Muscle layer of duodenum (tissue), 2 donors: ENCODE measurements around the gene AFF3.

ENCODE experiments used
- H3K27ac ChIP-seq: one replicate; pipeline ENCODE4 v1.7.0; 2013; ENCODE audit warnings: mild to moderate bottlenecking, low read length
- H3K27me3 ChIP-seq: one replicate; pipeline ENCODE4 v1.7.0; 2013; ENCODE audit warnings: low read depth, mild to moderate bottlenecking, control low read depth, low read length
- H3K36me3 ChIP-seq, 2 donors: one replicate each; pipeline ENCODE4 v1.7.0; 2013; ENCODE audit warnings: low read length in 2 of 2, control low read depth in 1 of 2, mild to moderate bottlenecking in 1 of 2; ENCODE audit not compliant: insufficient read depth in 2 of 2, control insufficient read depth in 1 of 2
- H3K4me1 ChIP-seq, 2 donors: one replicate each; pipeline ENCODE4 v1.7.0; 2013; ENCODE audit warnings: low read length in 2 of 2, mild to moderate bottlenecking in 2 of 2, control low read depth in 1 of 2, moderate library complexity in 1 of 2; ENCODE audit not compliant: insufficient read depth in 2 of 2, control insufficient read depth in 1 of 2
- H3K4me3 ChIP-seq, 2 donors: one replicate each; pipeline ENCODE4 v1.7.0; 2013; ENCODE audit warnings: low read length in 2 of 2, low read depth in 1 of 2, mild to moderate bottlenecking in 1 of 2
- H3K9me3 ChIP-seq, 2 donors: one replicate each; pipeline ENCODE4 v1.7.0; 2013; ENCODE audit warnings: low read length in 2 of 2, control low read depth in 1 of 2, mild to moderate bottlenecking in 1 of 2; ENCODE audit not compliant: control insufficient read depth in 1 of 2
- donor health status: healthy.

AFF3 gene

DNA sequence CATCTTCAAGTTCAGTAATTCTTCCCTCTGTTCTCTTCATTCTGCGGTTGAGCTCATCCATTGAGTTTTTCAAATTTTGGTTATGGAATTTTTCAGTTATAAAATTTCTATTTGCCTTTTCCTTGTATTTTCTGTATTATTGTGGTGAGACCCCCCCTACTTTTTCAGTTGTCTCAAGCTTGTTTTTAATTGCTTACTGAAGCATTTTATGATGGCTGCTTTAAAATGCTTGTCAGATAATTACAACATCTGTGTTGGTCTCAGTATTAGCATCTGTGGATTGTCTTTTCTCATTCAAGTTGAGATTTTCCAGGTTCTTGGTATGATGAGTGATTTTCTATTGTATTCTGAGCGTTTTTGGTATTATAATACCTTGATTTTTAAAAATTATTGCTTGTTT lies 531.4 kb downstream of the AFF3 start:
- Histone ChIP-seq H3K4me3 (no peak overlapping the region), H3K27ac (no peak overlapping the region), H3K4me1 (peaks cover 0 to 6% of the 10 kb centered on the region in 2 donors), H3K9me3 (no peaks in the 10 kb centered on the region), H3K27me3 (no peaks in the 10 kb centered on the region), H3K36me3 (no peaks in the 10 kb centered on the region)

GRCh38 chr2:99609851-99610381 lies 532.5 kb downstream of the AFF3 start:
- Histone ChIP-seq H3K36me3 (no peaks in the 10 kb centered on the region), H3K4me3 (no peak overlapping the region), H3K27ac (no peak overlapping the region), H3K27me3 (no peaks in the 10 kb centered on the region), H3K4me1 (peaks cover 0 to 6% of the 10 kb centered on the region in 2 donors), H3K9me3 (no peaks in the 10 kb centered on the region)

DNA sequence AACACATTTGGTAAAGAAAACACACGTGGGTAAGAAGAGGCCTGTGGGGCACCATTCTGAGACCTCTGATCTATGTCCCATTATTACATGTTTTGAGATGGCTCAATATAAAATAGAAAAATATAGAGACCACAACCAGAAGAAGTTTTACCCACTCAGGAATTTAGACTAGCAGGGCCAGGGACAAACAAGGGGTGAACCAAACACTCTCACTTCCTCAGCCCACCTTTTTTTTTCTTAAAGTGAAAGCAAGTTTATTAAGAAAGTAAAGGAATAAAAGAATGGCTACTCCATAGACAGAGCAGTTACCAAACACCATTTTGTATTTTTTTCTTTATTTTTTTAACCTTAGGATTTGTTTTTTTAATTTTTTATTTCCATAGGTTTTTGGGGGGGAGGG lies 533.5 kb downstream of the AFF3 start:
- Histone ChIP-seq H3K9me3 (no peaks in the 10 kb centered on the region), H3K4me1 (peaks cover 0 to 6% of the 10 kb centered on the region in 2 donors), H3K27me3 (no peaks in the 10 kb centered on the region), H3K27ac (no peak overlapping the region), H3K36me3 (no peaks in the 10 kb centered on the region), H3K4me3 (no peak overlapping the region)

DNA sequence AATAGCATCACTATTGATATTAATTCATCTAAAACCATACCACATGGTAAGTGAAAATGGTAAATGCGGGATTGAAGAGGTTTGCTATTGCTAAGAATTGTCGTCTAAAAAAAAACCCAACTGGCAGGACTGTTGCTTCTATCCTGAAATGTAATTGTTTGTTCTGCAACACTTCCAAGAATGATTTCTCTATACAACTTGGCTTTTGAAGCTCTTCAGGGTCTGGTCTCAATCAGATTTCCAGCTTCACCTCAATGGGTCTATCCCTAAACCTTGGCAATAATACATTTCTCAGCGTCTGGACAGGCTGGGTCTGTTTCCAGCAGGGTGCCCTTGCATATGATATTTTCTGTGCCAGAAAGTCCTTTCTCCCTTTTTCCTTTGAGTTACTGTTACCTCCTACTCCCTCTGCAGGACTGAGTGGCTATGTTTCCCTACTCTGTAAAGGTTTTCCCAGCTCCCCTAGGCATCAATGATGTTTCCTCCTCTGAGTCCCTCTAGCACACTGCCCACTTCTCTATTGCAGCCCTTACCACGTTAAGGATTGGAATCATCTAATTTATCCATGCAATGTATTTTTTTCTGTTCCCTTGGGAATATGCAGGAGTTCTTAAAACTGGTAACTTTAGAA lies 534.4 kb downstream of the AFF3 start:
- Histone ChIP-seq H3K9me3 (no peaks in the 10 kb centered on the region), H3K27me3 (no peaks in the 10 kb centered on the region), H3K4me1 (peaks cover 0 to 6% of the 10 kb centered on the region in 2 donors), H3K4me3 (no peak overlapping the region), H3K36me3 (no peaks in the 10 kb centered on the region), H3K27ac (no peak overlapping the region)

- H3K27me3 ChIP-seq = no peaks in the 10 kb centered on the region
- H3K4me1 ChIP-seq = peaks cover 0 to 6% of the 10 kb centered on the region in 2 donors
- H3K9me3 ChIP-seq = no peaks in the 10 kb centered on the region
- H3K36me3 ChIP-seq = no peaks in the 10 kb centered on the region
- H3K4me3 ChIP-seq = no peak overlapping the region
- no peak overlapping the region for H3K27ac ChIP-seq
Observed at GRCh38 chr2:99607454-99607853, 534.9 kb downstream of the AFF3 start.

DNA sequence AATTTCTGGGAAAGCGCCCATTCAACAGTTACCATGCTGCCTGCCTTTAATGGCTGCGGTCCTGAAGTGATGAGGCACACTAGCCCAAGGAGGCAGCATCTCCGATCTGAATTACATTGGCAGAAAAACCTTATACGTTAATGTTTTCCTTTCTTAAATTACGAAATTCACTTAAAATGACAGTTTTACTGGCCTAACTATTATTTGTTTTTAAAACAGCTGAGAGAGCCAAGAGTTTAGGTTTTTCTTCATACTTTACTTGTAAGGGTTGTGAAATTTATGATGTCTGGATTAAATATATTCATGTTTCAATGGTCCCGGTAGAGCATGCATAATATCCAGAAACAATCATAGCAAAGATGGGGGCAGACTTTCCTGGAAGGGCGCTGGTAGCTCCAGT lies 537.4 kb downstream of the AFF3 start:
- H3K27ac ChIP-seq = no peak overlapping the region

DNA sequence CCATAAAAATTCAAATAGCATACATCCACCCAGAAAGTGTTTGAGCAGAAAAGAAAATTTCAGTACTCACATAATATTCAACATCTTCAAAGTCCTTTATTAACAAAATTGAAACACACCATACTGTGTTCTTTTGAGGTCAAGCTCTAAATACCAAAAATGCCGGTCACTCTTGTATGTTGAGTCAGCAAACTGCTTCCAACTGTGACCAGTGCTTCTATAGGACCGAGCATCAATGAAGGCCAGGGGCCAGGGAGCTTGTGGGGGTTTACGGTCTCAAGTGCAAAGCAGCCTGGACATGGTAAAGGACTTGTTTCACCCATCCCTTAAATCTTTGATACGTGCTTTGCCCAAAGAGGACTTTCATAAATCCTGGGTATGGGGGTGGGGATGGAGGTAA lies 539.9 kb downstream of the AFF3 start:
- Histone ChIP-seq H3K9me3 (no peaks in the 10 kb centered on the region), H3K36me3 (no peaks in the 10 kb centered on the region), H3K4me1 (no peaks in the 10 kb centered on the region), H3K27ac (no peak overlapping the region), H3K27me3 (no peaks in the 10 kb centered on the region), H3K4me3 (no peak overlapping the region)

More for the DNA sequence above, 537.4 kb downstream of the AFF3 start:
- Histone ChIP-seq H3K9me3 (no peaks in the 10 kb centered on the region), H3K4me3 (no peak overlapping the region), H3K27me3 (no peaks in the 10 kb centered on the region), H3K36me3 (no peaks in the 10 kb centered on the region), H3K4me1 (peaks cover 0 to 6% of the 10 kb centered on the region in 2 donors)

DNA sequence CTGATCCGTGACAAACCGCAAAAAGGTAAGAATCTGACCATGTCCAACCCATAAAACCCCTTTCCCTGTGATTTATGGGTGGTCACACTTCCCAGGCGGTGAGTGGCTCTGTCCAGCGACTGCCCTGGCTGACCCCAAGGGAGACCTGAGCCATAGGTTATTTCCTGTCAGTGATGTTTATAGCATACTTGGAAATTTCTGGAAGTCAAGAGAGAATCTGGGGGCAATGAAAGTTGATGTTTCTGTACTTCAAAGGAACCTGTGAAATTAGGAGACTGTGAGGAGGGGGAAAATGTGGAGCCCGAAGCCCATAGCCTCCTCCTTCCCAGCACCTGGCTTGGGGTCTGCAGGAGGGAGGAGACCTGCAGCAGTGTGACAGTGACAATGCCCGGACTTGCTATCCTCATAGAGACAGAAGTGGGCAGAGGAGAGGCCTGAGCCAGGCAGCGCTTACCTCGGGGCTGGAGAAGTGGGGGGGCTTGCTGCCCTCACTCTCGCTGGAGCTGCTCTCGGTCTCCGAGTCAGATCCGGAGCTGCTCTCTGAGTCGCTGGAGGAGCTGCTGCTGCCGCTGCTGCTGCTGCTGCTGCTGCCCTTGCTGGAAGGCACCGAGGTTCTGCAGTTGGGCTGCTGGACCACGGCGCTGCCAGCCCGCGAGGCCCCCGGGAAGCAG lies 541.3 kb downstream of the AFF3 start:
- H3K36me3 ChIP-seq = no peaks in the 10 kb centered on the region
- H3K27me3 ChIP-seq = no peaks in the 10 kb centered on the region
- no peaks in the 10 kb centered on the region for H3K9me3 ChIP-seq
- no peaks in the 10 kb centered on the region for H3K4me1 ChIP-seq
- no peak overlapping the region for H3K4me3 ChIP-seq
- H3K27ac ChIP-seq = no peak overlapping the region

DNA sequence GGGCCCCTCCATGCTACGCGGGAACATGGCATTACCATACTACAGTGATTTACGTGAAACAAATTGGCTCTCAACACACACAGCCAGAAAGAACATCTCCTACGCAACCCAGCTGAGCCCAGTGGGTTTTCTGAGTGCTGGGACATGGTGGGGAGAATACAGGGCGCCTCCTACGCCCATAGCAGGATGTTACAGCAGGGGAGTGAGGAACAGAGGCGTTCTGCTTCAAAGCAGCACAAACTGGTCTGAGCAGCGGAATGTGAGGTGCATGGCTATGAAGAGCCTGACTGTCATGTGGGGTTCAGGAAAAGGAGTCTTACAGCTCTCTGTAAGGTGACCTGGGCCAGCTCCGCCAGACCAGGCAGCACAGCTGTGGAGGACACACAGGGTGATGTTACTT lies 543.9 kb downstream of the AFF3 start:
- Histone ChIP-seq H3K27me3 (no peaks in the 10 kb centered on the region), H3K4me3 (no peak overlapping the region), H3K4me1 (no peaks in the 10 kb centered on the region), H3K27ac (no peak overlapping the region), H3K36me3 (no peaks in the 10 kb centered on the region), H3K9me3 (no peaks in the 10 kb centered on the region)

DNA sequence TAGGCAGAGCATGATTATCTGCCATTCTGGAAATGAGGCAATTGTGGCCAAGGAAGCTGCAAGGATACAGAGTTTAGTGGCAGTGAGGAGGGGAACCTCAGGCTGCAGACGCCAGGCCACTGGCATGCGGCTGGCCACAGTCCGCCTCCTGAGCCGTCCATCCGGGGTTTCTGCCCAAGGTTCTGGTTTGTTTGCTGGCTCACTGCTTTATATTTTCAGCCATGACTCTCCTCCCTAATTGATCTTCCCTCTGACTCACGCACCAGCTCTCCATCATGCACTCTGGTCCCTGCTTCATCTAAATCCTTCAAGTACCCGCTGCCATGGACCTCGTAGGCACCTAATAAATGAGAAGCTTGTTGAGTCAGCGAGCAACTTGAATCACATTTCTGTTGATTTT lies 544.8 kb downstream of the AFF3 start:
- H3K27me3 ChIP-seq = no peaks in the 10 kb centered on the region
- no peaks in the 10 kb centered on the region for H3K36me3 ChIP-seq
- no peak overlapping the region for H3K4me3 ChIP-seq
- no peaks in the 10 kb centered on the region for H3K4me1 ChIP-seq
- H3K27ac ChIP-seq = no peak overlapping the region
- no peaks in the 10 kb centered on the region for H3K9me3 ChIP-seq

GRCh38 chr2:99595373-99595772 lies 547.0 kb downstream of the AFF3 start:
- H3K36me3 ChIP-seq = no peaks in the 10 kb centered on the region
- no peak overlapping the region for H3K27ac ChIP-seq
- H3K9me3 ChIP-seq = no peaks in the 10 kb centered on the region
- no peaks in the 10 kb centered on the region for H3K27me3 ChIP-seq
- no peaks in the 10 kb centered on the region for H3K4me1 ChIP-seq
- no peak overlapping the region for H3K4me3 ChIP-seq
